OCI-LY1 (cell line): ENCODE results near the gene PSMA7.

Experiments
- H2AFZ ChIP-seq: fragments of 200-600 bp; sonication (generic), shearing (Covaris generic); 2 replicates; pipeline ENCODE4 v1.6.0; 2014; ENCODE audit warnings: antibody characterized with exemption, mild to moderate bottlenecking, low read length
- H3F3A ChIP-seq: fragments of 200-600 bp; sonication (generic), shearing (Covaris generic); 2 replicates; pipeline ENCODE4 v1.6.0; 2014; ENCODE audit warnings: mild to moderate bottlenecking, antibody characterized with exemption, low read length, moderate library complexity; ENCODE audit not compliant: insufficient read depth
- H3K27ac ChIP-seq: fragments of 200-600 bp; sonication (generic); 2 replicates; pipeline ENCODE4 v1.5.1; 2014; ENCODE audit warnings: low read length, mixed run types, mild to moderate bottlenecking, low read depth; ENCODE audit not compliant: poor library complexity, severe bottlenecking
- H3K27me3 ChIP-seq: fragments of 200-600 bp; sonication (generic); 2 replicates; pipeline ENCODE4 v1.6.0; 2014; ENCODE audit warnings: antibody characterized with exemption, mild to moderate bottlenecking, low read length, moderate library complexity; ENCODE audit not compliant: insufficient read depth
- H3K36me3 ChIP-seq: fragments of 200-600 bp; sonication (generic); 2 replicates; pipeline ENCODE4 v1.6.1; 2014; ENCODE audit warnings: mild to moderate bottlenecking, antibody characterized with exemption, low read length, moderate library complexity, mixed read lengths; ENCODE audit not compliant: insufficient read depth
- H3K4me1 ChIP-seq: fragments of 200-600 bp; sonication (generic); 2 replicates; pipeline ENCODE4 v1.5.1; 2014; ENCODE audit warnings: mild to moderate bottlenecking, low read length, moderate library complexity; ENCODE audit not compliant: insufficient read depth, severe bottlenecking
- H3K4me2 ChIP-seq: fragments of 200-600 bp; sonication (generic), shearing (Covaris generic); 2 replicates; pipeline ENCODE4 v1.6.1; 2014; ENCODE audit warnings: low read length
- H3K4me3 ChIP-seq: fragments of 200-600 bp; sonication (generic); 2 replicates; pipeline ENCODE4 v1.5.1; 2014; ENCODE audit warnings: low read length, low read depth, mild to moderate bottlenecking, mixed read lengths; ENCODE audit not compliant: poor library complexity, severe bottlenecking
- H3K79me2 ChIP-seq: fragments of 200-600 bp; shearing (Covaris generic); 2 replicates; pipeline ENCODE4 v1.6.1; 2016; ENCODE audit warnings: mixed run types, low read length, mixed read lengths; ENCODE audit not compliant: insufficient read depth
- H3K9ac ChIP-seq: fragments of 200-600 bp; sonication (generic), shearing (Covaris generic); 2 replicates; pipeline ENCODE4 v1.6.1; 2014; ENCODE audit warnings: mild to moderate bottlenecking, low read length, mixed read lengths
- H3K9me2 ChIP-seq: fragments of 200-600 bp; sonication (generic), shearing (Covaris generic); 2 replicates; pipeline ENCODE4 v1.6.1; 2014; ENCODE audit warnings: low read depth, mild to moderate bottlenecking, low read length, mixed read lengths
- H3K9me3 ChIP-seq: fragments of 200-600 bp; shearing (Covaris generic); 2 replicates; pipeline ENCODE4 v1.6.1; 2014; ENCODE audit warnings: low read length, mixed read lengths
- H4K20me1 ChIP-seq: fragments of 200-600 bp; sonication (generic), shearing (Covaris generic); 2 replicates; pipeline ENCODE4 v1.6.0; 2016; ENCODE audit warnings: mild to moderate bottlenecking, low read length; ENCODE audit not compliant: insufficient read depth
- CTCF ChIP-seq: fragments of 200-600 bp; sonication (generic), shearing (Covaris generic); IDR thresholded peaks from 2 replicates; pipeline ENCODE4 v1.5.1; 2017; ENCODE audit warnings: mild to moderate bottlenecking, antibody characterized with exemption, low read length, moderate library complexity, mixed read lengths
- EZH2 ChIP-seq: fragments of 200-600 bp; sonication (generic), shearing (Covaris generic); IDR thresholded peaks from 2 replicates; pipeline ENCODE4 v1.8.0; 2017; ENCODE audit warnings: borderline replicate concordance, mixed run types, mild to moderate bottlenecking, antibody characterized with exemption, low read length, moderate library complexity, mixed read lengths

The PSMA7 gene

GRCh38 chr20:62134735-62135231, 8.4 kb downstream of the PSMA7 start:
- no peaks in the 10 kb centered on the region for H3K9me3 ChIP-seq
- no peaks in the 10 kb centered on the region for H4K20me1 ChIP-seq
- TF ChIP-seq CTCF (no peak), EZH2 (no peak)
- no peaks in the 10 kb centered on the region for H3K27me3 ChIP-seq
- H3K4me2 ChIP-seq, result no peak overlapping the region
- H3K79me2 ChIP-seq, result no peaks in the 10 kb centered on the region
- H3K27ac ChIP-seq, result no peak overlapping the region
- no peak overlapping the region for H3K4me3 ChIP-seq
- peaks cover 6% of the 10 kb centered on the region; the same call in 1 of the 2 replicates for H3F3A ChIP-seq
- peaks cover 99% of the 10 kb centered on the region for H3K36me3 ChIP-seq
- peaks cover 5% of the 10 kb centered on the region for H3K4me1 ChIP-seq
- no peaks in the 10 kb centered on the region for H3K9me2 ChIP-seq
- no peak overlapping the region for H3K9ac ChIP-seq
- H2AFZ ChIP-seq, result no peak overlapping the region

GRCh38 chr20:62133864-62134263, 9.3 kb downstream of the PSMA7 start:
- no peaks in the 10 kb centered on the region for H3K27me3 ChIP-seq
- H3K9me2 ChIP-seq, result no peaks in the 10 kb centered on the region
- peak overlapping the region; percentile 27 for H3K27ac ChIP-seq
- H3K79me2 ChIP-seq, result no peaks in the 10 kb centered on the region
- no peak overlapping the region for H3K4me3 ChIP-seq
- peaks cover 6% of the 10 kb centered on the region; the same call in 1 of the 2 replicates for H3F3A ChIP-seq
- H3K36me3 ChIP-seq, result peaks cover 99% of the 10 kb centered on the region
- no peak overlapping the region for H3K4me2 ChIP-seq
- TF ChIP-seq EZH2 (no peak), CTCF (0 out of 2 replicates have a peak, but pooled peaks have one; percentile 25)
- no peaks in the 10 kb centered on the region for H3K9me3 ChIP-seq
- H3K4me1 ChIP-seq, result peaks cover 14% of the 10 kb centered on the region
- no peaks in the 10 kb centered on the region for H4K20me1 ChIP-seq
- H2AFZ ChIP-seq, result no peak overlapping the region
- no peak overlapping the region for H3K9ac ChIP-seq

GRCh38 chr20:62133051-62133845, 9.9 kb downstream of the PSMA7 start:
- Histone ChIP-seq H3K4me2 (no peak overlapping the region), H3K9ac (no peak overlapping the region), H3K27ac (no peak overlapping the region), H3F3A (peaks cover 6% of the 10 kb centered on the region; the same call in 1 of the 2 replicates), H2AFZ (no peak overlapping the region), H3K9me2 (no peaks in the 10 kb centered on the region), H3K79me2 (no peaks in the 10 kb centered on the region), H3K9me3 (no peaks in the 10 kb centered on the region), H3K4me1 (peaks cover 17% of the 10 kb centered on the region), H3K4me3 (no peak overlapping the region), H3K27me3 (no peaks in the 10 kb centered on the region), H4K20me1 (no peaks in the 10 kb centered on the region), H3K36me3 (peaks cover 99% of the 10 kb centered on the region)
- TF ChIP-seq CTCF (no peak), EZH2 (no peak)
